Fibroblast of lung (primary cell): ENCODE measurements around the gene CAMKK1. TPM values are rescaled to one million over a fixed set of nuclear protein-coding genes. Genes with fewer than 3 reads are reported as not detected.

Experiments used
- DNase-seq, 2 donors: peaks; one replicate each; pipeline versions ENCODE4 v3.0.0 to v3.0.0-alpha.2; 2010; ENCODE audit warnings: low read depth in 2 of 2
- H2AFZ ChIP-seq: 2 replicates; pipeline ENCODE4 v1.5.1; 2012; ENCODE audit warnings: low read length, control low read depth, inconsistent platforms
- H3K27ac ChIP-seq: 2 replicates; pipeline ENCODE4 v1.5.1; 2011; ENCODE audit warnings: low read length, control low read depth; ENCODE audit not compliant: insufficient read depth
- H3K27me3 ChIP-seq: 2 replicates; pipeline ENCODE4 v1.5.1; 2011; ENCODE audit warnings: mild to moderate bottlenecking, low read length; ENCODE audit not compliant: control insufficient read depth, insufficient read depth
- H3K36me3 ChIP-seq: 2 replicates; pipeline ENCODE4 v1.5.1; 2011; ENCODE audit warnings: low read length; ENCODE audit not compliant: control insufficient read depth, insufficient read depth
- H3K4me1 ChIP-seq: 2 replicates; pipeline ENCODE4 v1.5.1; 2011; ENCODE audit warnings: low read length; ENCODE audit not compliant: control insufficient read depth, insufficient read depth; ENCODE audit errors: extremely low read depth
- H3K4me2 ChIP-seq: 2 replicates; pipeline ENCODE4 v1.5.1; 2011; ENCODE audit warnings: low read length, control low read depth; ENCODE audit not compliant: insufficient read depth; ENCODE audit errors: extremely low read depth
- H3K4me3 ChIP-seq, 4 experiments: fragments of 200-600 bp in 1 of 4; sonication (generic) in 1 of 4; replicated peaks in 1 of 4; 2 replicates each; pipeline ENCODE4 v1.5.1; 2011 to 2016; ENCODE audit warnings: low read length in 4 of 4, low read depth in 3 of 4, mild to moderate bottlenecking in 3 of 4, control low read depth in 2 of 4, inconsistent platforms in 1 of 4, mixed read lengths in 1 of 4; ENCODE audit not compliant: insufficient read depth in 1 of 4; ENCODE audit errors: control extremely low read depth in 1 of 4
- H3K79me2 ChIP-seq: 2 replicates; pipeline ENCODE4 v1.5.1; 2012; ENCODE audit warnings: mild to moderate bottlenecking, low read length, inconsistent platforms; ENCODE audit not compliant: control insufficient read depth, insufficient read depth
- H3K9ac ChIP-seq: 2 replicates; pipeline ENCODE4 v1.5.1; 2011; ENCODE audit warnings: mild to moderate bottlenecking, low read length, control low read depth; ENCODE audit not compliant: insufficient read depth
- H3K9me3 ChIP-seq: 2 replicates; pipeline ENCODE4 v1.5.1; 2012; ENCODE audit warnings: low read depth, low read length; ENCODE audit not compliant: control insufficient read depth, insufficient read depth
- H4K20me1 ChIP-seq: 2 replicates; pipeline ENCODE4 v1.5.1; 2011; ENCODE audit warnings: low read length; ENCODE audit not compliant: control insufficient read depth, insufficient read depth; ENCODE audit errors: extremely low read depth
- EZH2 ChIP-seq: IDR thresholded peaks from 2 replicates; pipeline ENCODE4 v1.5.1; 2012; ENCODE audit warnings: low read length, control low read depth, mild to moderate bottlenecking; ENCODE audit errors: missing control alignments
- polyA plus RNA-seq, 2 donors: library from polyadenylated mRNA; depleted of rRNA in 1 of 2; stranded (reverse) in 1 of 2; unstranded in 1 of 2; fragments of >200 nt; gene quantifications; 2 replicates each; pipeline ENCODE4 v1.2.1, GENCODE V29; 2011 to 2012; ENCODE audit warnings: missing spikeins in 1 of 2
- total RNA-seq: library from RNA; depleted of rRNA; stranded (reverse); fragments of >200 nt; gene quantifications from 2 replicates; pipeline ENCODE4 v1.2.1, GENCODE V29; 2014
- TF ChIP-seq, protein P1 (sequence below), 2 donors: IDR thresholded peaks in 1 of 2; conservative IDR thresholded peaks in 1 of 2; 1 replicate in 1 of 2; 2 replicates in 1 of 2; pipeline ENCODE4 v1.5.1; 2011 to 2012; ENCODE audit warnings: low read length in 2 of 2, control low read depth in 1 of 2, inconsistent platforms in 1 of 2, low read depth in 1 of 2, mild to moderate bottlenecking in 1 of 2

Gene CAMKK1
- total and polyA plus RNA-seq, 2 donors (not counting 1 experiment from before 2014, with no cell fraction given) = 0.41 to 2.5 TPM

- no peak overlapping the region for H3K27ac ChIP-seq
- peaks cover 15% of the 10 kb centered on the region for H3K36me3 ChIP-seq
- no peak for DNase-seq
- H3K4me1 ChIP-seq = no peaks in the 10 kb centered on the region
- H3K4me3 ChIP-seq = no peak overlapping the region
- H3K4me2 ChIP-seq = no peak overlapping the region
- no peaks in the 10 kb centered on the region for H3K27me3 ChIP-seq
- no peak overlapping the region for H3K9ac ChIP-seq
- H4K20me1 ChIP-seq = no peaks in the 10 kb centered on the region
- no peak overlapping the region for H2AFZ ChIP-seq
- no peaks in the 10 kb centered on the region for H3K9me3 ChIP-seq
- TF ChIP-seq, protein P1, sequence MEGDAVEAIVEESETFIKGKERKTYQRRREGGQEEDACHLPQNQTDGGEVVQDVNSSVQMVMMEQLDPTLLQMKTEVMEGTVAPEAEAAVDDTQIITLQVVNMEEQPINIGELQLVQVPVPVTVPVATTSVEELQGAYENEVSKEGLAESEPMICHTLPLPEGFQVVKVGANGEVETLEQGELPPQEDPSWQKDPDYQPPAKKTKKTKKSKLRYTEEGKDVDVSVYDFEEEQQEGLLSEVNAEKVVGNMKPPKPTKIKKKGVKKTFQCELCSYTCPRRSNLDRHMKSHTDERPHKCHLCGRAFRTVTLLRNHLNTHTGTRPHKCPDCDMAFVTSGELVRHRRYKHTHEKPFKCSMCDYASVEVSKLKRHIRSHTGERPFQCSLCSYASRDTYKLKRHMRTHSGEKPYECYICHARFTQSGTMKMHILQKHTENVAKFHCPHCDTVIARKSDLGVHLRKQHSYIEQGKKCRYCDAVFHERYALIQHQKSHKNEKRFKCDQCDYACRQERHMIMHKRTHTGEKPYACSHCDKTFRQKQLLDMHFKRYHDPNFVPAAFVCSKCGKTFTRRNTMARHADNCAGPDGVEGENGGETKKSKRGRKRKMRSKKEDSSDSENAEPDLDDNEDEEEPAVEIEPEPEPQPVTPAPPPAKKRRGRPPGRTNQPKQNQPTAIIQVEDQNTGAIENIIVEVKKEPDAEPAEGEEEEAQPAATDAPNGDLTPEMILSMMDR (conservative IDR thresholded peaks at IDR 0.05 in 1 of 2, IDR thresholded peaks at IDR 0.05 in 1 of 2; ENCODE audit: low read depth in 1 of 2, low read length in 2 of 2) = no peak
- TF ChIP-seq EZH2 = no peak
- no peaks in the 10 kb centered on the region for H3K79me2 ChIP-seq
Observed at GRCh38 chr17:3812771-3813170, 80.1 kb downstream of the CAMKK1 start.

DNA sequence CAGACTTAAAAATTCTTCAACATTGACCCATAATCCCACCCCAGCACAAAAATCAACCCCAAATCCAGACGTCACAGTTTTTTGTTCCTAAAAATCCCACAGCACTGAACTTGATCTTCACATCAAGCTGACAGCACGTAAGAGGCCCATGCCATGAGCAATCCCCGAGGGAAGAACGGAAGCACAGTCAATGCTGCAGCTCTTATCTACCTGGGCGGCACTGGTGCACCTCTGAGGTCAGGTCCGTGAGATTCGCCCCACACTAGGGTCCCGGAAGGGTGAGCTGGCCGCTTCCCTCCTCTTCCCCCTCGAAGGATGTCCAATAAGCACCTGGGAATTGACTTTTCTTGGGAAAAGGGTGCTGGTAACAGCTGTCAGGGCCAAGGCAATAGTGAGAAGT lies 80.6 kb downstream of the CAMKK1 start:
- no peak overlapping the region for H3K27ac ChIP-seq
- H4K20me1 ChIP-seq = no peaks in the 10 kb centered on the region
- peaks cover 15% of the 10 kb centered on the region for H3K36me3 ChIP-seq
- H3K4me2 ChIP-seq = no peak overlapping the region
- H3K9ac ChIP-seq = no peak overlapping the region
- no peaks in the 10 kb centered on the region for H3K27me3 ChIP-seq
- H3K9me3 ChIP-seq = no peaks in the 10 kb centered on the region
- TF ChIP-seq, protein P1 (conservative IDR thresholded peaks at IDR 0.05 in 1 of 2, IDR thresholded peaks at IDR 0.05 in 1 of 2; ENCODE audit: low read depth in 1 of 2, low read length in 2 of 2) = no peak
- TF ChIP-seq EZH2 = no peak
- no peaks in the 10 kb centered on the region for H3K79me2 ChIP-seq
- no peak for DNase-seq
- H2AFZ ChIP-seq = no peak overlapping the region
- H3K4me1 ChIP-seq = no peaks in the 10 kb centered on the region
- no peak overlapping the region for H3K4me3 ChIP-seq

Other genes with a start within 250 kb of the CAMKK1 start
- 105 and 141 TPM in 2 replicates for gene TAX1BP3, start 224.5 kb downstream of the CAMKK1 start, total RNA-seq
- 121 and 149 TPM in 2 replicates for gene TAX1BP3, start 224.5 kb downstream of the CAMKK1 start, polyA plus RNA-seq
- 15.4 TPM in 2 replicates for gene EMC6, start 224.2 kb downstream of the CAMKK1 start, total RNA-seq
- 20.6 and 25.3 TPM in 2 replicates for gene EMC6, start 224.2 kb downstream of the CAMKK1 start, polyA plus RNA-seq
- 0.99 and 1.0 TPM in 2 replicates for gene P2RX5, start 196.9 kb downstream of the CAMKK1 start, total RNA-seq
- gene P2RX5, start 196.9 kb downstream of the CAMKK1 start, polyA plus RNA-seq = 0.79 and 1.1 TPM in 2 replicates
- 0.51 and 2.0 TPM in 2 replicates for gene HASPIN, start 169.2 kb downstream of the CAMKK1 start, total RNA-seq
- 1.5 and 4.9 TPM in 2 replicates for gene HASPIN, start 169.2 kb downstream of the CAMKK1 start, polyA plus RNA-seq
- gene ITGAE, start 91.9 kb downstream of the CAMKK1 start, total RNA-seq = 15.9 and 29.7 TPM in 2 replicates
- 72.5 and 76.6 TPM in 2 replicates for gene ITGAE, start 91.9 kb downstream of the CAMKK1 start, polyA plus RNA-seq
- 20.3 and 23.3 TPM in 2 replicates for gene NCBP3, start 46.8 kb downstream of the CAMKK1 start, total RNA-seq
- gene NCBP3, start 46.8 kb downstream of the CAMKK1 start, polyA plus RNA-seq = 20.4 and 20.6 TPM in 2 replicates
- under 0.01 TPM in 2 replicates for gene P2RX1, start 23.4 kb upstream of the CAMKK1 start, total RNA-seq
- 0.02 TPM in 1 of 2 replicates, not detected in the other for gene P2RX1, start 23.4 kb upstream of the CAMKK1 start, polyA plus RNA-seq
- gene ATP2A3, start 71.4 kb upstream of the CAMKK1 start, total RNA-seq = 5.9 and 12.4 TPM in 2 replicates
- gene ATP2A3, start 71.4 kb upstream of the CAMKK1 start, polyA plus RNA-seq = 0.25 and 1.3 TPM in 2 replicates
- gene ZZEF1, start 250.0 kb upstream of the CAMKK1 start, total RNA-seq = 22.6 and 32.9 TPM in 2 replicates
- 14.1 and 14.5 TPM in 2 replicates for gene ZZEF1, start 250.0 kb upstream of the CAMKK1 start, polyA plus RNA-seq